ENCODE results near the gene CYTH1.

DNA sequence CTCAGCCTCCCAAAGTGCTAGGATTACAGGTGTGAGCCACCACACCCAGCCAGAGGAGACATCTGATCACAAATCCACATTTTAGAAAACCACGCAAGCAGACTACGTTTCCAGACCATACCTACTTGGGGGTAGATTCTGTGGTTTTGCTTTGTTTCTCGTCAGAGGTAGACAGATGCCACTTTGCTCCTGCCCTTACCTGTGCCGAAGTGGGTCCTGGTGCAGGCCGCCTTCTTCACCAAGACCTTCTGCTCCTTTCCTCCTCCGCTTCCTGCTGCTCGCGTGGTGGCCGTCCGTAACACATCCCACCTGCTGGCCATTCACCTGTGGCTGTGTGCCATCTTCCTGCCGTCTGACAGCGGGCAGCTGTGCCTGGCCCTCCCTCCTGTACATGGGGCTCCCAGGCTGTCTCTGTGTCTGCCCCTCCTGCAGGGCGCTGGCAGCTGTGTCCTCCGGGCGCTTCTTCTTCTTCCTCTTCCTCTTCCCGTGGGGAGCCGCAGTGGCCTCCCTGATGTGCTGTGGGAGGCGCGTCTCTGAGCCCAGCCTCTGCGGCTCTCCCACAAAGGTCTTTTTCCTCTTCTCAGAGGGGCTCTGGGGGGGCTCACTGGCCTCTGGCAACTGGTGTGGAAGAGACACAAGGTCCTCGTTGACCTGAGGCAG, 21.2 kb upstream of the CYTH1 start:
- TF ChIP-seq CREB1 (IDR thresholded peaks at IDR 0.05; ENCODE audit: low read depth) (no peak), ZBTB7A (IDR thresholded peaks at IDR 0.05; ENCODE audit: low read depth) (no peak), FOXM1 (IDR thresholded peaks at IDR 0.05; ENCODE audit: borderline replicate concordance, low read depth) (no peak), EP300 (IDR thresholded peaks at IDR 0.05; ENCODE audit: borderline replicate concordance) (no peak), YY1 (IDR thresholded peaks at IDR 0.05; ENCODE audit: low read depth) (no peak), TCF12 (IDR thresholded peaks at IDR 0.05; ENCODE audit: low read depth) (no peak), TAF1 (IDR thresholded peaks at IDR 0.05; ENCODE audit: low read depth) (no peak)
- TF ChIP-seq, protein P1, sequence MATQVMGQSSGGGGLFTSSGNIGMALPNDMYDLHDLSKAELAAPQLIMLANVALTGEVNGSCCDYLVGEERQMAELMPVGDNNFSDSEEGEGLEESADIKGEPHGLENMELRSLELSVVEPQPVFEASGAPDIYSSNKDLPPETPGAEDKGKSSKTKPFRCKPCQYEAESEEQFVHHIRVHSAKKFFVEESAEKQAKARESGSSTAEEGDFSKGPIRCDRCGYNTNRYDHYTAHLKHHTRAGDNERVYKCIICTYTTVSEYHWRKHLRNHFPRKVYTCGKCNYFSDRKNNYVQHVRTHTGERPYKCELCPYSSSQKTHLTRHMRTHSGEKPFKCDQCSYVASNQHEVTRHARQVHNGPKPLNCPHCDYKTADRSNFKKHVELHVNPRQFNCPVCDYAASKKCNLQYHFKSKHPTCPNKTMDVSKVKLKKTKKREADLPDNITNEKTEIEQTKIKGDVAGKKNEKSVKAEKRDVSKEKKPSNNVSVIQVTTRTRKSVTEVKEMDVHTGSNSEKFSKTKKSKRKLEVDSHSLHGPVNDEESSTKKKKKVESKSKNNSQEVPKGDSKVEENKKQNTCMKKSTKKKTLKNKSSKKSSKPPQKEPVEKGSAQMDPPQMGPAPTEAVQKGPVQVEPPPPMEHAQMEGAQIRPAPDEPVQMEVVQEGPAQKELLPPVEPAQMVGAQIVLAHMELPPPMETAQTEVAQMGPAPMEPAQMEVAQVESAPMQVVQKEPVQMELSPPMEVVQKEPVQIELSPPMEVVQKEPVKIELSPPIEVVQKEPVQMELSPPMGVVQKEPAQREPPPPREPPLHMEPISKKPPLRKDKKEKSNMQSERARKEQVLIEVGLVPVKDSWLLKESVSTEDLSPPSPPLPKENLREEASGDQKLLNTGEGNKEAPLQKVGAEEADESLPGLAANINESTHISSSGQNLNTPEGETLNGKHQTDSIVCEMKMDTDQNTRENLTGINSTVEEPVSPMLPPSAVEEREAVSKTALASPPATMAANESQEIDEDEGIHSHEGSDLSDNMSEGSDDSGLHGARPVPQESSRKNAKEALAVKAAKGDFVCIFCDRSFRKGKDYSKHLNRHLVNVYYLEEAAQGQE (IDR thresholded peaks at IDR 0.05; ENCODE audit: low read depth): no peak

Data from Ishikawa (cell line).